SK-N-SH (cell line): ENCODE results near the gene SMAD2. TPM values are rescaled to one million over a fixed set of nuclear protein-coding genes. Genes with fewer than 3 reads are reported as not detected.

Experiments
- CTCF ChIA-PET: fragments of 300-600, 350-600 bp; formaldehyde crosslinking; extraction: SDS; loops from one replicate; lab custom pipeline; 2021; lab: Yijun Ruan, JAX
- POLR2A ChIA-PET: fragments of 350-600 bp; sonication (Branson Sonifier 250); formaldehyde crosslinking; extraction: SDS; loops from one replicate; lab custom pipeline; 2020; ENCODE audit warnings: antibody characterized with exemption, inconsistent platforms; lab: Yijun Ruan, JAX
- DNase-seq: peaks from one replicate; pipeline ENCODE4 v3.0.0; 2012
- H2AFZ ChIP-seq: fragments of 200-600 bp; sonication (generic); 2 replicates; pipeline ENCODE4 v1.8.1; 2016; ENCODE audit warnings: antibody characterized with exemption, mild to moderate bottlenecking, low read depth
- H3F3A ChIP-seq: fragments of 200-600 bp; sonication (generic); replicated peaks from 2 replicates; pipeline ENCODE3; 2016; ENCODE audit warnings: antibody characterized with exemption, mild to moderate bottlenecking; ENCODE audit not compliant: insufficient read depth
- H3K27ac ChIP-seq, 2 experiments: fragments of 200-500 bp in 1 of 2; fragments of 200-600 bp in 1 of 2; sonication (Bioruptor generic) in 1 of 2; sonication (generic), shearing (Covaris generic) in 1 of 2; 2 replicates each; pipeline versions ENCODE4 v1.5.1 to v1.6.1; 2014 to 2016; ENCODE audit warnings: low read depth in 2 of 2, inconsistent platforms in 1 of 2, low read length in 1 of 2, mild to moderate bottlenecking in 1 of 2, mixed read lengths in 1 of 2
- H3K27me3 ChIP-seq: fragments of 200-600 bp; sonication (generic), shearing (Covaris generic); 2 replicates; pipeline ENCODE4 v1.6.1; 2016; ENCODE audit warnings: mixed run types; ENCODE audit not compliant: insufficient read depth
- H3K36me3 ChIP-seq, 2 experiments: fragments of 200-500 bp in 1 of 2; fragments of 200-600 bp in 1 of 2; sonication (Bioruptor generic) in 1 of 2; sonication (generic) in 1 of 2; replicated peaks in 1 of 2; 2 replicates each; pipeline versions ENCODE3 to v1.5.1; 2014 to 2016; ENCODE audit warnings: low read length in 1 of 2, mild to moderate bottlenecking in 1 of 2; ENCODE audit not compliant: insufficient read depth in 2 of 2, control insufficient read depth in 1 of 2
- H3K4me1 ChIP-seq, 2 experiments: fragments of 200-500 bp in 1 of 2; fragments of 200-600 bp in 1 of 2; sonication (Bioruptor generic) in 1 of 2; sonication (generic), shearing (Covaris generic) in 1 of 2; 2 replicates each; pipeline versions ENCODE4 v1.5.1 to v1.6.1; 2014 to 2016; ENCODE audit warnings: low read depth in 1 of 2, low read length in 1 of 2, mixed run types in 1 of 2; ENCODE audit not compliant: insufficient read depth in 2 of 2, control insufficient read depth in 1 of 2
- H3K4me2 ChIP-seq: fragments of 200-600 bp; sonication (generic), shearing (Covaris generic); 2 replicates; pipeline ENCODE4 v1.6.1; 2017; ENCODE audit warnings: mixed run types
- H3K4me3 ChIP-seq, 2 experiments: fragments of 200-500 bp in 1 of 2; fragments of 200-600 bp in 1 of 2; sonication (Bioruptor generic) in 1 of 2; sonication (generic), shearing (Covaris generic) in 1 of 2; 2 replicates each; pipeline versions ENCODE4 v1.5.1 to v1.8.1; 2014 to 2016; ENCODE audit warnings: low read depth in 2 of 2, inconsistent platforms in 1 of 2, low read length in 1 of 2, mild to moderate bottlenecking in 1 of 2, mixed read lengths in 1 of 2, moderate library complexity in 1 of 2
- H3K79me2 ChIP-seq: fragments of 200-600 bp; sonication (generic); 2 replicates; pipeline ENCODE4 v1.8.1; 2017; ENCODE audit warnings: mild to moderate bottlenecking; ENCODE audit not compliant: insufficient read depth
- H3K9ac ChIP-seq: fragments of 200-600 bp; sonication (generic); 2 replicates; pipeline ENCODE4 v1.6.1; 2017; ENCODE audit warnings: mixed run types
- H3K9me2 ChIP-seq: fragments of 200-600 bp; sonication (generic); 2 replicates; pipeline ENCODE4 v1.6.1; 2017; ENCODE audit warnings: mixed run types
- H3K9me3 ChIP-seq: fragments of 200-600 bp; sonication (generic); 2 replicates; pipeline ENCODE4 v1.6.1; 2017; ENCODE audit warnings: mixed run types, mild to moderate bottlenecking, moderate library complexity
- H4K20me1 ChIP-seq: fragments of 200-600 bp; sonication (generic); 2 replicates; pipeline ENCODE4 v1.6.1; 2017; ENCODE audit warnings: mild to moderate bottlenecking, mixed run types; ENCODE audit not compliant: insufficient read depth
- CHD2 ChIP-seq: fragments of 150-350 bp; IDR thresholded peaks from 2 replicates; pipeline ENCODE4 v1.6.1; 2018; ENCODE audit warnings: low read length; ENCODE audit not compliant: partially characterized antibody
- CTCF ChIP-seq: fragments of 200-600 bp; sonication (generic); IDR thresholded peaks from 2 replicates; pipeline ENCODE4 v1.6.1; 2017; ENCODE audit warnings: antibody characterized with exemption, mild to moderate bottlenecking, moderate library complexity
- EZH2phosphoT487 ChIP-seq: fragments of 200-600 bp; sonication (generic); IDR thresholded peaks from 2 replicates; pipeline ENCODE4 v1.6.1; 2017; ENCODE audit warnings: low read depth, mixed run types, mild to moderate bottlenecking, antibody characterized with exemption, moderate library complexity, borderline replicate concordance
- FOXM1 ChIP-seq: IDR thresholded peaks from 2 replicates; pipeline ENCODE4 v1.4.0; 2012; ENCODE audit warnings: low read depth, mild to moderate bottlenecking
- GABPA ChIP-seq: IDR thresholded peaks from 2 replicates; pipeline ENCODE4 v1.4.0; 2012; ENCODE audit warnings: low read depth, mild to moderate bottlenecking
- GATA2 ChIP-seq: sonication (generic); formaldehyde crosslinking; IDR thresholded peaks from 2 replicates; pipeline ENCODE4 v1.5.0; 2020; ENCODE audit warnings: mild to moderate bottlenecking, missing genetic modification reagents
- MEF2A ChIP-seq: IDR thresholded peaks from 2 replicates; pipeline ENCODE4 v1.4.0; 2012; ENCODE audit warnings: low read depth, borderline replicate concordance
- NRF1 ChIP-seq: IDR thresholded peaks from 2 replicates; pipeline ENCODE4 v1.6.1; 2012; ENCODE audit warnings: low read depth, mild to moderate bottlenecking, low read length
- POLR2AphosphoS5 ChIP-seq: IDR thresholded peaks from 2 replicates; pipeline ENCODE4 v1.6.1; 2012; ENCODE audit warnings: low read depth, low read length
- RCOR1 ChIP-seq: fragments of 150-350 bp; IDR thresholded peaks from 2 replicates; pipeline ENCODE4 v1.6.1; 2017; ENCODE audit warnings: antibody characterized with exemption, low read length
- RXRA ChIP-seq: IDR thresholded peaks from 2 replicates; pipeline ENCODE4 v1.4.0; 2012; ENCODE audit warnings: low read depth, mild to moderate bottlenecking, borderline replicate concordance
- SMC3 ChIP-seq: IDR thresholded peaks from 2 replicates; pipeline ENCODE4 v1.6.1; 2012; ENCODE audit warnings: low read depth, low read length, improper control_type of control experiment
- TCF12 ChIP-seq: IDR thresholded peaks from 2 replicates; pipeline ENCODE4 v1.4.0; 2012
- TEAD4 ChIP-seq: IDR thresholded peaks from 2 replicates; pipeline ENCODE4 v1.4.0; 2012; ENCODE audit warnings: mild to moderate bottlenecking, borderline replicate concordance; ENCODE audit not compliant: insufficient read depth
- USF1 ChIP-seq: IDR thresholded peaks from 2 replicates; pipeline ENCODE4 v1.4.0; 2012; ENCODE audit warnings: low read depth, borderline replicate concordance
- YY1 ChIP-seq: IDR thresholded peaks from 2 replicates; pipeline ENCODE4 v1.4.0; 2012; ENCODE audit warnings: low read depth, mild to moderate bottlenecking
- WGBS: methylation state at CpG from one replicate; pipeline ENCODE4 v1.1.6; 2017; ENCODE audit warnings: low lambda C conversion rate; 5-methylcytosine and 5-hydroxymethylcytosine counted together
- polyA plus RNA-seq, 3 experiments: library from polyadenylated mRNA; depleted of rRNA; stranded (reverse); fragments of >200 nt; gene quantifications; 2 replicates each; pipeline ENCODE4 v1.2.3, GENCODE V29; 2012
- TF ChIP-seq, protein P1 (sequence below): IDR thresholded peaks from 2 replicates; pipeline ENCODE4; 2012
- TF ChIP-seq, protein P2 (sequence below): IDR thresholded peaks from 2 replicates; pipeline ENCODE4 v1.4.0; 2012; ENCODE audit warnings: low read depth, borderline replicate concordance

The SMAD2 gene
- polyA plus RNA-seq, 1 of the 3 experiments (the other 2 are of a cell fraction), result 36.3 TPM

DNA sequence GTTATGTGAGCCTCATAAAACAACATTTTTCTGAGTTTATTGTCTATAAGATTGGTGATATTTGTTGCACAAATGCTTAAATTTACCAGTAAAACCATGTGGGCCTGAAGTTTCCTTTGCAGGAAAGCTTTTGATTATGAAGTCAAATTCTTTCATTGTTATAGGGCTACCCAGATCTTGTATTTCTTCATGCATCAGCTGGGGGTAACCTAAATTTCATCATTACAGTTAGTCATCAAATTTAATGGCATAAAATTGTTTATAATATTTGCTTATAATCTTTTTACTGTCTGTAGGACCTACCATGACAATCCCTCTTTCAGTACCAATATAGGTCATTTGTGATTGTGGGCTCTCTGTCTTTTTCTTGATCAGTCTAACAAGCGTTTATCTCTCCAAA lies 47.8 kb downstream of the SMAD2 start:
- TF ChIP-seq EZH2phosphoT487, result no peak
- Histone ChIP-seq H3K27me3 (no peaks in the 10 kb centered on the region), H3K9ac (no peak overlapping the region), H3K36me3 (peaks cover 17 to 32% of the 10 kb centered on the region in 2 experiments), H3K4me2 (no peak overlapping the region), H3K9me2 (no peaks in the 10 kb centered on the region), H3K4me1 (no peaks in the 10 kb centered on the region; a peak in 2 of 4 replicates), H4K20me1 (peaks cover 13% of the 10 kb centered on the region), H3K9me3 (no peaks in the 10 kb centered on the region), H3K4me3 (no peak overlapping the region), H3K79me2 (peaks cover 51% of the 10 kb centered on the region), H3K27ac (no peak overlapping the region), H2AFZ (no peak overlapping the region), H3F3A (peaks cover 4% of the 10 kb centered on the region)
- no peak for DNase-seq
- 90% methylated on average over 1 of the region's 1 CpG for WGBS
- ChIA-PET CTCF (no interaction called here), POLR2A (no interaction called here)

- peaks cover 4% of the 10 kb centered on the region for H3F3A ChIP-seq
- H3K4me1 ChIP-seq, result no peaks in the 10 kb centered on the region; a peak in 1 of 4 replicates
- TF ChIP-seq NRF1 (no peak), POLR2AphosphoS5 (no peak), TCF12 (no peak), EZH2phosphoT487 (no peak), FOXM1 (no peak), TEAD4 (no peak), RXRA (no peak), YY1 (no peak), SMC3 (no peak), MEF2A (no peak), CTCF (no peak), GABPA (no peak), CHD2 (no peak), RCOR1 (no peak), GATA2 (CRISPR knock-in tag) (no peak), USF1 (no peak)
- TF ChIP-seq, protein P1, sequence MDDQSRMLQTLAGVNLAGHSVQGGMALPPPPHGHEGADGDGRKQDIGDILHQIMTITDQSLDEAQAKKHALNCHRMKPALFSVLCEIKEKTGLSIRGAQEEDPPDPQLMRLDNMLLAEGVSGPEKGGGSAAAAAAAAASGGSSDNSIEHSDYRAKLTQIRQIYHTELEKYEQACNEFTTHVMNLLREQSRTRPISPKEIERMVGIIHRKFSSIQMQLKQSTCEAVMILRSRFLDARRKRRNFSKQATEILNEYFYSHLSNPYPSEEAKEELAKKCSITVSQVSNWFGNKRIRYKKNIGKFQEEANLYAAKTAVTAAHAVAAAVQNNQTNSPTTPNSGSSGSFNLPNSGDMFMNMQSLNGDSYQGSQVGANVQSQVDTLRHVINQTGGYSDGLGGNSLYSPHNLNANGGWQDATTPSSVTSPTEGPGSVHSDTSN, result no peak
- TF ChIP-seq, protein P2, sequence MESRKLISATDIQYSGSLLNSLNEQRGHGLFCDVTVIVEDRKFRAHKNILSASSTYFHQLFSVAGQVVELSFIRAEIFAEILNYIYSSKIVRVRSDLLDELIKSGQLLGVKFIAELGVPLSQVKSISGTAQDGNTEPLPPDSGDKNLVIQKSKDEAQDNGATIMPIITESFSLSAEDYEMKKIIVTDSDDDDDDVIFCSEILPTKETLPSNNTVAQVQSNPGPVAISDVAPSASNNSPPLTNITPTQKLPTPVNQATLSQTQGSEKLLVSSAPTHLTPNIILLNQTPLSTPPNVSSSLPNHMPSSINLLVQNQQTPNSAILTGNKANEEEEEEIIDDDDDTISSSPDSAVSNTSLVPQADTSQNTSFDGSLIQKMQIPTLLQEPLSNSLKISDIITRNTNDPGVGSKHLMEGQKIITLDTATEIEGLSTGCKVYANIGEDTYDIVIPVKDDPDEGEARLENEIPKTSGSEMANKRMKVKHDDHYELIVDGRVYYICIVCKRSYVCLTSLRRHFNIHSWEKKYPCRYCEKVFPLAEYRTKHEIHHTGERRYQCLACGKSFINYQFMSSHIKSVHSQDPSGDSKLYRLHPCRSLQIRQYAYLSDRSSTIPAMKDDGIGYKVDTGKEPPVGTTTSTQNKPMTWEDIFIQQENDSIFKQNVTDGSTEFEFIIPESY, result no peak
- no peak overlapping the region for H3K4me2 ChIP-seq
- POLR2A ChIA-PET, result no interaction called here
- no peak for DNase-seq
- H3K27me3 ChIP-seq, result no peaks in the 10 kb centered on the region
- peaks cover 13 to 30% of the 10 kb centered on the region in 2 experiments for H3K36me3 ChIP-seq
- H2AFZ ChIP-seq, result no peak overlapping the region
- H3K4me3 ChIP-seq, result no peak overlapping the region
- peaks cover 8% of the 10 kb centered on the region for H4K20me1 ChIP-seq
- 89% methylated on average over 7 of the region's 7 CpGs for WGBS
- CTCF ChIA-PET, result no interaction called here
- H3K9ac ChIP-seq, result no peak overlapping the region
- H3K79me2 ChIP-seq, result peaks cover 51% of the 10 kb centered on the region
- H3K27ac ChIP-seq, result no peak overlapping the region
- no peaks in the 10 kb centered on the region for H3K9me2 ChIP-seq
- H3K9me3 ChIP-seq, result no peaks in the 10 kb centered on the region
Measured at GRCh38 chr18:47881752-47882455, 48.6 kb downstream of the SMAD2 start.
